Endodermal cell (in vitro differentiated cells): ENCODE measurements around the gene MANF. TPM values are rescaled to one million over a fixed set of nuclear protein-coding genes. Genes with fewer than 3 reads are reported as not detected.

ENCODE experiments used
- DNase-seq: peaks from one replicate; pipeline ENCODE4 v3.0.0-alpha.2; 2017
- H3K27ac ChIP-seq: 2 replicates; pipeline ENCODE4 v1.5.1; 2013; ENCODE audit warnings: mild to moderate bottlenecking, low read depth, low read length, moderate library complexity
- H3K27me3 ChIP-seq: 2 replicates; pipeline ENCODE4 v1.6.1; 2013; ENCODE audit warnings: mild to moderate bottlenecking, low read length, moderate library complexity; ENCODE audit not compliant: insufficient read depth, control insufficient read depth, poor library complexity, severe bottlenecking
- H3K36me3 ChIP-seq: 2 replicates; pipeline ENCODE4 v1.7.0; 2013; ENCODE audit warnings: mild to moderate bottlenecking, low read length, moderate library complexity; ENCODE audit not compliant: control insufficient read depth, insufficient read depth
- H3K4me1 ChIP-seq: one replicate; pipeline ENCODE4 v1.7.0; 2013; ENCODE audit warnings: low read length; ENCODE audit not compliant: control insufficient read depth, insufficient read depth
- H3K4me3 ChIP-seq: 2 replicates; pipeline ENCODE4 v1.5.1; 2013; ENCODE audit warnings: mild to moderate bottlenecking, low read length, moderate library complexity
- H3K9ac ChIP-seq: 2 replicates; pipeline ENCODE4 v1.6.1; 2013; ENCODE audit warnings: mild to moderate bottlenecking, low read length, moderate library complexity; ENCODE audit not compliant: poor library complexity, severe bottlenecking; ENCODE audit errors: extremely low read depth
- H3K9me3 ChIP-seq: 2 replicates; pipeline ENCODE4 v1.6.1; 2013; ENCODE audit warnings: mild to moderate bottlenecking, low read length, moderate library complexity; ENCODE audit not compliant: control insufficient read depth
- H3K27ac Mint-ChIP-seq: 2 replicates; pipeline ENCODE4 v1.8.0; 2020; ENCODE audit warnings: mixed read lengths
- H3K27me3 Mint-ChIP-seq: 2 replicates; pipeline ENCODE4 v1.8.0; 2021; ENCODE audit warnings: mild to moderate bottlenecking, mixed read lengths; ENCODE audit not compliant: insufficient read depth
- H3K36me3 Mint-ChIP-seq: 2 replicates; pipeline ENCODE4 v1.8.0; 2020; ENCODE audit warnings: low read depth, mixed read lengths
- H3K4me1 Mint-ChIP-seq: 2 replicates; pipeline ENCODE4 v1.8.0; 2020; ENCODE audit warnings: mixed read lengths
- H3K4me3 Mint-ChIP-seq: 2 replicates; pipeline ENCODE4 v1.8.0; 2020; ENCODE audit warnings: mild to moderate bottlenecking, moderate library complexity, mixed read lengths
- H3K9me3 Mint-ChIP-seq: 2 replicates; pipeline ENCODE4 v1.8.0; 2020; ENCODE audit warnings: mild to moderate bottlenecking, mixed read lengths
- WGBS, 2 experiments: methylation state at CpG; one replicate each; pipeline versions ENCODE4 v1.1.5 to v1.1.7; 2013; ENCODE audit warnings: missing lambda C conversion rate in 2 of 2, mixed read lengths in 1 of 2; ENCODE audit not compliant: insufficient coverage in 1 of 2, insufficient read length in 1 of 2; 5-methylcytosine and 5-hydroxymethylcytosine counted together
- total RNA-seq, 2 donors: library from RNA; stranded (reverse); fragmentation: NEBNext Ultra II Directional in 1 of 2; extraction: Animal tissue kit (Norgen Biotek cat#: 25700) in 1 of 2; gene quantifications; 2 replicates in 1 of 2; 3 replicates in 1 of 2; pipeline ENCODE4 v1.2.1, GENCODE V29; 2021
- TF ChIP-seq, protein P1 (sequence below): fragments of 200-600 bp; sonication (generic); conservative IDR thresholded peaks from 2 replicates; pipeline ENCODE4 v1.5.0; 2021; ENCODE audit warnings: antibody characterized with exemption, mild to moderate bottlenecking

MANF gene
- total RNA-seq, 2 donors from 2014 or later: 153 to 225 TPM

DNA sequence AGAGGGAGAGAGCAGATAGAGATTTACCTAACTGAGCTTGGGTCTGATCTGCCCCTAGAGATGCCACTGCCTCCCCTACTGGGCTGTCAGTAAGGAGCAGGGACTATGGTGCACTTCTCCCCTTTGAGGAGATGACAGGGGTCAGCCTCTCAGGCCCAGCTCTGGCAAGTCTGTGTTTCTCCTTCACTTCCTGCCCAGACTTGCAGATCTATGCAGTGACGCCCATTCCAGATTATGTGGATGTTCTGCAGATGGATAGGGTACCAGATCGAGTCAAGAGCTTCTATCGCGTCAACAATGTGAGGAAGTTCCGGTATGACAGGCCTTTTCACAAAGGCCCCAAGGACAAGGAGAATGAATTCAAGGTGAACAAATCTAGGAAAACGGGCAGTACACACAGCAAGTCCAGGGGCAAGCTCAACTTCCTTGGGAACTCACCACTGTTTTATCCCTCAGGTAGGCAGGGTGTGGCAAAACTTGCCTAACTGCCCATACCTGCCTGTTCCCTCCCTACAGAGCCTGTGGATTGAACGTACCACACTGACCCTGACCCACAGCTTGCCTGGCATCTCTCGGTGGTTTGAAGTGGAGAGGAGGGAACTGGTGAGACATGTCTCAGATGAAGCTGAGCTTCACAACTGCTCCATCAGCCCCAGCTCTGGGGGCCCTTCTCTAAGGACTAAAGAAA, 29.1 kb upstream of the MANF start:
- Histone ChIP-seq H3K9me3 (no peaks in the 10 kb centered on the region), H3K4me1 (peaks cover 13% of the 10 kb centered on the region), H3K27me3 (no peaks in the 10 kb centered on the region), H3K27ac (no peak overlapping the region), H3K4me3 (no peak overlapping the region), H3K36me3 (peaks cover 10% of the 10 kb centered on the region), H3K9ac (no peak overlapping the region)
- Mint-ChIP-seq H3K9me3 (no peaks in the 10 kb centered on the region), H3K36me3 (peaks cover 6% of the 10 kb centered on the region), H3K4me3 (no peak overlapping the region), H3K4me1 (peaks cover 26% of the 10 kb centered on the region), H3K27me3 (peaks cover 15% of the 10 kb centered on the region), H3K27ac (no peak overlapping the region)
- WGBS, 2 experiments: 71 to 81% methylated on average over 4 to 8 of the region's 8 CpGs
- DNase-seq: no peak
- TF ChIP-seq, protein P1, sequence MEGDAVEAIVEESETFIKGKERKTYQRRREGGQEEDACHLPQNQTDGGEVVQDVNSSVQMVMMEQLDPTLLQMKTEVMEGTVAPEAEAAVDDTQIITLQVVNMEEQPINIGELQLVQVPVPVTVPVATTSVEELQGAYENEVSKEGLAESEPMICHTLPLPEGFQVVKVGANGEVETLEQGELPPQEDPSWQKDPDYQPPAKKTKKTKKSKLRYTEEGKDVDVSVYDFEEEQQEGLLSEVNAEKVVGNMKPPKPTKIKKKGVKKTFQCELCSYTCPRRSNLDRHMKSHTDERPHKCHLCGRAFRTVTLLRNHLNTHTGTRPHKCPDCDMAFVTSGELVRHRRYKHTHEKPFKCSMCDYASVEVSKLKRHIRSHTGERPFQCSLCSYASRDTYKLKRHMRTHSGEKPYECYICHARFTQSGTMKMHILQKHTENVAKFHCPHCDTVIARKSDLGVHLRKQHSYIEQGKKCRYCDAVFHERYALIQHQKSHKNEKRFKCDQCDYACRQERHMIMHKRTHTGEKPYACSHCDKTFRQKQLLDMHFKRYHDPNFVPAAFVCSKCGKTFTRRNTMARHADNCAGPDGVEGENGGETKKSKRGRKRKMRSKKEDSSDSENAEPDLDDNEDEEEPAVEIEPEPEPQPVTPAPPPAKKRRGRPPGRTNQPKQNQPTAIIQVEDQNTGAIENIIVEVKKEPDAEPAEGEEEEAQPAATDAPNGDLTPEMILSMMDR: no peak

DNA sequence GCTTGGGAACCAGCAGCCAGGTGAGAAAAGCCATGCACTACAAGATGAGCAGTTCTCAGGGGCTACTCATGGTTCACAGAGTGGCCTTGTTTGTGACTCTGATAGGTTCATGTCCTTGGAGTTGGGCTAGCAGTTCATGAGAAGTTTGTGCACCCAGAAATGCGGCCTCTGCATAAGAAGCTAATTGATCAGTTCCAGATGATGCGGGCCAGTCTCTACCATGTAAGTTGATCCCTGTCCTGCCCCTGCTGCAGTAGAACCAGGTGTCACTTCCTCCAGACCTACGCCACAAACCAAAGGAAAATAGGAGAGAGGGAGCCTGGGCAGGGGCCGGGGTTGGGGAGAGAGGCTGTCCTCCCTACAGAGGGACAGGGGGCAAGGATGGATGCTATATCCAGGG, 27.2 kb upstream of the MANF start:
- no peak overlapping the region for H3K4me3 ChIP-seq
- H3K27me3 ChIP-seq: no peaks in the 10 kb centered on the region
- DNase-seq: no peak
- no peak overlapping the region for H3K9ac ChIP-seq
- H3K9me3 Mint-ChIP-seq: no peaks in the 10 kb centered on the region
- H3K36me3 ChIP-seq: peaks cover 8% of the 10 kb centered on the region
- no peak overlapping the region for H3K27ac ChIP-seq
- peaks cover 15% of the 10 kb centered on the region for H3K27me3 Mint-ChIP-seq
- no peak overlapping the region for H3K27ac Mint-ChIP-seq
- no peak overlapping the region for H3K4me3 Mint-ChIP-seq
- peaks cover 5% of the 10 kb centered on the region for H3K36me3 Mint-ChIP-seq
- TF ChIP-seq, protein P1: no peak
- 60 to 85% methylated on average over 1 to 4 of the region's 4 CpGs for WGBS, 2 experiments
- H3K4me1 Mint-ChIP-seq: peaks cover 26% of the 10 kb centered on the region
- peaks cover 13% of the 10 kb centered on the region for H3K4me1 ChIP-seq
- no peaks in the 10 kb centered on the region for H3K9me3 ChIP-seq

DNA sequence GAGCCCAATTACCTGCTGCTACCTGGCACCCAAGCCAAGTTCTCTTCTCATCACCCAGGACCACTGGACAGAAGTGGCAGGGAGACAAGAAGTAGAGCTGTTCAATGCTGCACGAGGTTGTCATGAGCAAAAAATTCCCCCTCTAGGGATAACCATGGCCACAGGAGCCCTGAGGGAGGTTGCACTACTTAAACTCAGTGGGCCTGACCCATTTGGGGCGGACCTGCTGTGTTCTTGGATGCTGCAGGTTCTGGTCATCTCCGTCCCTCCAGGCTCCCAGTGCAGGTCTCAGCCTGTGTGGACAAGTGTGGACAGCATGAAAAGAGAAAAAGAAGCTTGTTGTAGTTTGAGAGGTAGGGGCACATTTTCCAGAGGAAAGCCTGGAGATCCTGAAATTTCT, 26.1 kb upstream of the MANF start:
- peaks cover 12% of the 10 kb centered on the region for H3K27me3 Mint-ChIP-seq
- peaks cover 11% of the 10 kb centered on the region for H3K36me3 ChIP-seq
- H3K4me3 Mint-ChIP-seq: no peak overlapping the region
- peaks cover 15% of the 10 kb centered on the region for H3K36me3 Mint-ChIP-seq
- H3K9ac ChIP-seq: no peak overlapping the region
- H3K9me3 ChIP-seq: no peaks in the 10 kb centered on the region
- H3K4me3 ChIP-seq: no peak overlapping the region
- H3K4me1 Mint-ChIP-seq: peaks cover 26% of the 10 kb centered on the region
- H3K27ac Mint-ChIP-seq: no peak overlapping the region
- DNase-seq: no peak
- H3K27ac ChIP-seq: no peak overlapping the region
- peaks cover 13% of the 10 kb centered on the region for H3K4me1 ChIP-seq
- 79 to 85% methylated on average over 2 to 3 of the region's 3 CpGs for WGBS, 2 experiments
- H3K9me3 Mint-ChIP-seq: no peaks in the 10 kb centered on the region
- no peaks in the 10 kb centered on the region for H3K27me3 ChIP-seq
- TF ChIP-seq, protein P1: no peak
